ENCODE measurements around the gene PHLDB1. TPM values are rescaled to one million over a fixed set of nuclear protein-coding genes. Genes with fewer than 3 reads are reported as not detected.
"Not testable (repeated sequence)": the region's sequence is repeated elsewhere in the genome, so short reads cannot be mapped to it uniquely, and the experiment has no call there.

Gene PHLDB1
- polyA plus RNA-seq (ENCODE audit: low read depth in 6 of 6) = under 1 TPM in 1 of 6 donors, not detected in 5; 0.54 TPM

GRCh38 chr11:118607401-118608359 is at the start of gene PHLDB1:
PHLDB1 (plus strand) TSS chr11:118607615; CDS start chr11:118613837, 6,222 bp downstream.
- peak; percentile 40 for DNase-seq

GRCh38 chr11:118560806-118561205 is 46.6 kb upstream of the PHLDB1 start:
- peaks cover 14 to 15% of the 10 kb centered on the region in 2 donors for H3K36me3 Mint-ChIP-seq
- H3K27me3 Mint-ChIP-seq = no peaks in the 10 kb centered on the region
- no peak for DNase-seq
- no peak overlapping the region for H3K27ac Mint-ChIP-seq
- no peaks in the 10 kb centered on the region for H3K9me3 Mint-ChIP-seq
- H3K4me3 Mint-ChIP-seq = peak overlapping the region in 1 of 8 donors; percentile 12
- no peak for ATAC-seq (ENCODE audit: low read depth in 2 of 2)
- H3K4me1 Mint-ChIP-seq = peaks cover 11 to 23% (median 21%) of the 10 kb centered on the region in 3 donors

More at GRCh38 chr11:118607401-118608359, at the start of gene PHLDB1:
- peak; percentile 11 to 16 for ATAC-seq (ENCODE audit: low read depth in 2 of 2)
- H3K27me3 Mint-ChIP-seq = peaks cover 13 to 33% (median 17%) of the 10 kb centered on the region in 3 donors
- no peaks in the 10 kb centered on the region for H3K36me3 Mint-ChIP-seq
- H3K4me3 Mint-ChIP-seq = peak within 1 kb of the TSS; percentile 83 to 94 (median 85)
- H3K4me1 Mint-ChIP-seq = peaks cover 24 to 32% (median 31%) of the 10 kb centered on the region in 3 donors
- H3K9me3 Mint-ChIP-seq = peaks cover 0 to 3% (median 0%) of the 10 kb centered on the region in 7 donors
- H3K27ac Mint-ChIP-seq = peak within 1 kb of the TSS in 5 of 6 donors; percentile 37 to 98 (median 79)

- no peak for DNase-seq
- Mint-ChIP-seq H3K36me3 (peaks cover 0 to 7% of the 10 kb centered on the region in 2 donors), H3K4me1 (peaks cover 17 to 28% (median 23%) of the 10 kb centered on the region in 3 donors), H3K9me3 (no peaks in the 10 kb centered on the region), H3K4me3 (peak overlapping the region; percentile 48 to 97 (median 78)), H3K27me3 (no peaks in the 10 kb centered on the region), H3K27ac (peak overlapping the region in 3 of 6 donors; percentile 15 to 94 (median 84))
- no peak for ATAC-seq (ENCODE audit: low read depth in 2 of 2)
These were observed 42.4 kb upstream of the PHLDB1 start for GRCh38 chr11:118565051-118565450.

GRCh38 chr11:118569670-118570069 is 37.7 kb upstream of the PHLDB1 start:
- Mint-ChIP-seq H3K4me3 (peak overlapping the region in 4 of 8 donors; percentile 8 to 79 (median 20)), H3K4me1 (peaks cover 26 to 36% (median 35%) of the 10 kb centered on the region in 3 donors), H3K9me3 (no peaks in the 10 kb centered on the region), H3K36me3 (no peaks in the 10 kb centered on the region), H3K27me3 (no peaks in the 10 kb centered on the region), H3K27ac (no peak overlapping the region)
- no peak for DNase-seq
- ATAC-seq (ENCODE audit: low read depth in 2 of 2) = no peak

- H3K27ac Mint-ChIP-seq = peak overlapping the region in 3 of 6 donors; percentile 94 to 97 (median 96)
- H3K27me3 Mint-ChIP-seq = no peaks in the 10 kb centered on the region
- ATAC-seq (ENCODE audit: low read depth in 2 of 2) (no peak), DNase-seq (no peak)
- peaks cover 25 to 39% (median 38%) of the 10 kb centered on the region in 3 donors for H3K4me1 Mint-ChIP-seq
- no peaks in the 10 kb centered on the region for H3K36me3 Mint-ChIP-seq
- H3K4me3 Mint-ChIP-seq = peak overlapping the region in 4 of 8 donors; percentile 87 to 96 (median 94)
- no peaks in the 10 kb centered on the region for H3K9me3 Mint-ChIP-seq
These were observed 36.6 kb upstream of the PHLDB1 start for GRCh38 chr11:118570787-118571186.

GRCh38 chr11:118571701-118572060 is 35.7 kb upstream of the PHLDB1 start:
- not testable (repeated sequence) for DNase-seq, H3K27me3 Mint-ChIP-seq, H3K9me3 Mint-ChIP-seq, H3K36me3 Mint-ChIP-seq
- peak in 1 of 2 donors; percentile 3 for ATAC-seq (ENCODE audit: low read depth in 2 of 2)
- peak overlapping the region; percentile 94 to 97 (median 96) for H3K27ac Mint-ChIP-seq
- peaks cover 27 to 37% (median 36%) of the 10 kb centered on the region in 3 donors for H3K4me1 Mint-ChIP-seq
- peak overlapping the region; percentile 87 to 96 (median 95) for H3K4me3 Mint-ChIP-seq

GRCh38 chr11:118572061-118572980 is 35.1 kb upstream of the PHLDB1 start, which contains the start of gene ARCN1:
ARCN1 (plus strand) TSS chr11:118572409; CDS start chr11:118572548, 139 bp downstream.
- Mint-ChIP-seq H3K9me3 (no peaks in the 10 kb centered on the region), H3K36me3 (no peaks in the 10 kb centered on the region), H3K4me1 (peaks cover 29 to 43% (median 36%) of the 10 kb centered on the region in 3 donors), H3K27me3 (no peaks in the 10 kb centered on the region), H3K27ac (peak within 1 kb of the TSS; percentile 94 to 97 (median 96)), H3K4me3 (peak within 1 kb of the TSS; percentile 87 to 96 (median 95))
- peak; percentile 86 to 87 for ATAC-seq (ENCODE audit: low read depth in 2 of 2)
- DNase-seq = peak; percentile 73

- Mint-ChIP-seq H3K27ac (peak overlapping the region; percentile 94 to 97 (median 96)), H3K4me1 (peaks cover 32 to 48% (median 41%) of the 10 kb centered on the region in 3 donors), H3K27me3 (no peaks in the 10 kb centered on the region), H3K36me3 (no peaks in the 10 kb centered on the region), H3K9me3 (no peaks in the 10 kb centered on the region), H3K4me3 (peak overlapping the region; percentile 87 to 96 (median 95))
- ATAC-seq (ENCODE audit: low read depth in 2 of 2) (peak; percentile 3 to 7), DNase-seq (no peak)
These were observed 34.3 kb upstream of the PHLDB1 start for GRCh38 chr11:118572981-118573550.

- H3K36me3 Mint-ChIP-seq = no peaks in the 10 kb centered on the region
- H3K4me1 Mint-ChIP-seq = peaks cover 32 to 50% (median 48%) of the 10 kb centered on the region in 3 donors
- DNase-seq (no peak), ATAC-seq (ENCODE audit: low read depth in 2 of 2) (no peak)
- peak overlapping the region in 5 of 8 donors; percentile 7 to 76 (median 53) for H3K4me3 Mint-ChIP-seq
- H3K27ac Mint-ChIP-seq = peak overlapping the region in 4 of 6 donors; percentile 41 to 82 (median 72)
- no peaks in the 10 kb centered on the region for H3K9me3 Mint-ChIP-seq
- no peaks in the 10 kb centered on the region for H3K27me3 Mint-ChIP-seq
These were observed 32.8 kb upstream of the PHLDB1 start for GRCh38 chr11:118574636-118575035.

GRCh38 chr11:118577995-118578394 is 29.4 kb upstream of the PHLDB1 start:
- H3K4me3 Mint-ChIP-seq; H3K27me3 Mint-ChIP-seq; ATAC-seq (ENCODE audit: low read depth in 2 of 2); H3K9me3 Mint-ChIP-seq; H3K27ac Mint-ChIP-seq; H3K36me3 Mint-ChIP-seq; DNase-seq: not testable (repeated sequence)
- H3K4me1 Mint-ChIP-seq = peaks cover 22 to 40% (median 36%) of the 10 kb centered on the region in 3 donors

- Mint-ChIP-seq H3K9me3 (no peaks in the 10 kb centered on the region), H3K4me3 (no peak overlapping the region), H3K27ac (no peak overlapping the region), H3K27me3 (no peaks in the 10 kb centered on the region), H3K4me1 (peaks cover 10 to 15% (median 12%) of the 10 kb centered on the region in 3 donors), H3K36me3 (peaks cover 14% of the 10 kb centered on the region in 2 donors)
- DNase-seq (no peak), ATAC-seq (ENCODE audit: low read depth in 2 of 2) (no peak)
These were observed 26.4 kb upstream of the PHLDB1 start for GRCh38 chr11:118581057-118581456.

GRCh38 chr11:118587952-118588351 is 19.5 kb upstream of the PHLDB1 start:
- no peak for DNase-seq
- H3K36me3 Mint-ChIP-seq = peaks cover 14 to 23% of the 10 kb centered on the region in 2 donors
- no peak for ATAC-seq (ENCODE audit: low read depth in 2 of 2)
- H3K4me1 Mint-ChIP-seq = peaks cover 0 to 4% (median 0%) of the 10 kb centered on the region in 3 donors
- H3K9me3 Mint-ChIP-seq = no peaks in the 10 kb centered on the region
- H3K4me3 Mint-ChIP-seq = no peak overlapping the region
- H3K27ac Mint-ChIP-seq = peak overlapping the region in 1 of 6 donors; percentile 33
- H3K27me3 Mint-ChIP-seq = no peaks in the 10 kb centered on the region
